GM12864 (cell line): ENCODE results near the gene C1QTNF1.

Source experiments
- DNase-seq: peaks from one replicate; pipeline ENCODE4 v3.0.0-alpha.2; 2011; ENCODE audit warnings: low read depth
- H3K4me3 ChIP-seq: 2 replicates; pipeline ENCODE4 v1.5.1; 2011; ENCODE audit warnings: mild to moderate bottlenecking, low read depth, low read length, control low read depth
- TF ChIP-seq, protein P1 (sequence below): IDR thresholded peaks from 2 replicates; pipeline ENCODE4 v1.5.1; 2011; ENCODE audit warnings: low read depth, mild to moderate bottlenecking, moderate library complexity, low read length, control low read depth, inconsistent platforms; ENCODE audit errors: missing control alignments

C1QTNF1 gene

GRCh38 chr17:79002796-79003593 lies 21.0 kb upstream of the C1QTNF1 start:
- no peak overlapping the region for H3K4me3 ChIP-seq
- TF ChIP-seq, protein P1, sequence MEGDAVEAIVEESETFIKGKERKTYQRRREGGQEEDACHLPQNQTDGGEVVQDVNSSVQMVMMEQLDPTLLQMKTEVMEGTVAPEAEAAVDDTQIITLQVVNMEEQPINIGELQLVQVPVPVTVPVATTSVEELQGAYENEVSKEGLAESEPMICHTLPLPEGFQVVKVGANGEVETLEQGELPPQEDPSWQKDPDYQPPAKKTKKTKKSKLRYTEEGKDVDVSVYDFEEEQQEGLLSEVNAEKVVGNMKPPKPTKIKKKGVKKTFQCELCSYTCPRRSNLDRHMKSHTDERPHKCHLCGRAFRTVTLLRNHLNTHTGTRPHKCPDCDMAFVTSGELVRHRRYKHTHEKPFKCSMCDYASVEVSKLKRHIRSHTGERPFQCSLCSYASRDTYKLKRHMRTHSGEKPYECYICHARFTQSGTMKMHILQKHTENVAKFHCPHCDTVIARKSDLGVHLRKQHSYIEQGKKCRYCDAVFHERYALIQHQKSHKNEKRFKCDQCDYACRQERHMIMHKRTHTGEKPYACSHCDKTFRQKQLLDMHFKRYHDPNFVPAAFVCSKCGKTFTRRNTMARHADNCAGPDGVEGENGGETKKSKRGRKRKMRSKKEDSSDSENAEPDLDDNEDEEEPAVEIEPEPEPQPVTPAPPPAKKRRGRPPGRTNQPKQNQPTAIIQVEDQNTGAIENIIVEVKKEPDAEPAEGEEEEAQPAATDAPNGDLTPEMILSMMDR: no peak
- no peak for DNase-seq

DNA sequence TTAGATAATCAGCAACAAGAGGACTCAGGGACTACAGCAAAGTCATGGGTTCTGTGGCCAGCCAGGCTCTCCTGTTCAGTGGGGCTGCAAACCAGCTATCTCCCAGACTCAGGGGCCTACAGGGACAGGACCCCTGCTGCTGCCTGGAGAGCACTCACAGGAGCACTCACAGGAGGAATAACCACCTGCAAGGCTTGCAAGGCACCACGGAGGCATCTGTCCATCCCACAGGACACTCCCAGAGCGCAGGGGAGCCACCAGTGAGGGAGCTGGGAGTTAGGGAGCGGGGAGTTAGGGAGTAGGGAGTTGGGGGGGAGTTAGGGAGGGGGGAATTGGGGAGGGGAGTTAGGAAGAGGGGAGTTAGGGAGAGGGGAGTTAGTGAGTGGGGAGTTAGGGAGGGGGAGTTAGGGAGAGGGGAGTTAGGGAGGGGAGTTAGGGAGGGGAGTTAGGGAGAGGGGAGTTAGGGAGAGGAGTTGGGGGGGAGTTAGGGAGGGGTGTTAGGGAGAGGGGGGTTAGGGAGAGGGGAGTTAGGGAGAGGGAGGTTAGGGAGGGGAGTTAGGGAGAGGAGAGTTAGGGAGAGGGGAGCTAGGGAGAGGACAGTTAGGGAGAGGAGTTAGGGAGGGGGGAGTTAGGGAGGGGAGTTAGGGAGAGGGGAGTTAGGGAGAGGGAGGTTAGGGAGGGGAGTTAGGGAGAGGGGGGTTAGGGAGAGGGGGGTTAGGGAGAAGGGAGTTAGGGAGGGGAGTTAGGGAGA lies 20.1 kb upstream of the C1QTNF1 start:
- no peak for DNase-seq
- H3K4me3 ChIP-seq: no peak overlapping the region
- TF ChIP-seq, protein P1: no peak

GRCh38 chr17:79005063-79005861 lies 18.7 kb upstream of the C1QTNF1 start:
- no peak for DNase-seq
- TF ChIP-seq, protein P1: no peak
- no peak overlapping the region for H3K4me3 ChIP-seq

DNA sequence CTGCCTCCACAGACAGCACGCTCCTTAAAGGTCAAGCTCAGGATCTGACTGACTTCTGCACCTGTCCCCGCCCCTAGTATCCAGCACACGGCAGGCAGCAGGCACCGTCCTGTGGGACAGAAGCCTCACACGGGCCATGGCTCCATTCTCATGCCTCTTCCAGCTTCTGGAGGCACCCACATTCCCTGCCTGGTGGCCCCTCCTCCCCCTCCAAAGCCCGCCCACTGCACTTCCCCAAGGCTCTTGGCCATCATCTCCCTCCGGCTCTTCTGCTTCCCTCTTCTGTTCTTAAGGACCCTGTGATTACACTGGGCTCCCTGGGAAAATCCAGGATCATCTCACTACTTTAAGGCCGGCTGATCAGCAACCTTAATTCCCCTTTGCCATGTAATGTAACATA lies 17.9 kb upstream of the C1QTNF1 start:
- TF ChIP-seq, protein P1: no peak
- H3K4me3 ChIP-seq: no peak overlapping the region
- no peak for DNase-seq

DNA sequence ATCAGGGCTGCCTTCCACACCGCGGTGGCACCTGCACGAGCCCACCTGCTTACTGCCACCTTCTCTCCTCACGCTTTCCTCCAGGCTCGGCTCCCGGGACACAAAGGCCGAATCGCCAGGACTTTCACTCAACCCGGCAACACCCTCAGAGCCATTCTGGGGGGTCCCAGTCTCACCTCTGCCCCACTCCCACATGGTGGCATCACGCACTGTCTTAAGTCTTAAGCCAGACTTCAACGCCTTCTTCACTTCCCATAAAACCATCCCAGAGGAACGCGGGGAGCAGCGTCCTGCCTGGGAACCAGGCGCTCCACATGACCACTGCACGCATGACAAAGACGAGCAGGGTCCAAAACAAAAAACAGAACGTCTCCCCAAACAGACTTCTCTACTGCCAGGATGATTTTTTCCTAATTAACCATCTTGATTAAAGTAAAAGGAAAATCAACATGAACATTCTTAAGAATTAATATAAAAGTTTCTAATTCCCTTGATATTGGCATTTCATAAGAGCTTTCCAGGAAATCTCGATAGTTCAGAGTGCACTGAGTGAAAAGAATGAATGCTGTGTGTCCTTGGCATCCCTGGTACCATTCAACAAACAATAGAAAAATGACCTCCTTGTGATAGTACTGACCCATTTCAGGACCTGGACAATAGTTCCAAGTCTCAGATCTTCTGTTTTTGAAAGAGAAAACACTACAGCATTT lies 17.0 kb upstream of the C1QTNF1 start:
- no peak overlapping the region for H3K4me3 ChIP-seq
- DNase-seq: no peak
- TF ChIP-seq, protein P1: no peak
